Endothelial cell of umbilical vein (primary cell): Measurements from ENCODE around the gene PLAC8L1. TPM values are rescaled to one million over a fixed set of nuclear protein-coding genes. Genes with fewer than 3 reads are reported as not detected.

ENCODE experiments used
- BruUV-seq: library from RNA; stranded (reverse); fragments of 400-500 nt; replicated peaks from 2 replicates; lab custom pipeline; 2021; lab: Mats Ljungman, UMichigan
- CTCF ChIA-PET: fragments of 300-600, 350-600 bp; sonication (Branson Sonifier 250); formaldehyde crosslinking; loops from one replicate; lab custom pipeline; 2021; ENCODE audit warnings: antibody characterized with exemption, inconsistent platforms; lab: Charles Lee
- POLR2A ChIA-PET: fragments of 300-600, 350-600 bp; sonication (Branson Sonifier 250); formaldehyde crosslinking; loops from one replicate; lab custom pipeline; 2021; ENCODE audit warnings: antibody characterized with exemption, inconsistent platforms; lab: Charles Lee
- DNase-seq: peaks from one replicate; pipeline ENCODE4 v3.0.0-alpha.2; 2011; ENCODE audit warnings: low read depth, low spot score
- FAIRE-seq: peaks from 2 replicates; lab custom pipeline; 2011; peaks lifted over from hg19 to GRCh38; lab: Jason Lieb, UNC
- H2AFZ ChIP-seq: 2 replicates; pipeline ENCODE4 v1.6.0; 2012; ENCODE audit warnings: low read depth, low read length, control low read depth, inconsistent platforms
- H3K27ac ChIP-seq: 2 replicates; pipeline ENCODE4 v1.5.1; 2011; ENCODE audit warnings: low read depth, mild to moderate bottlenecking, control low read depth, low read length, moderate library complexity; ENCODE audit not compliant: insufficient read depth
- H3K27me3 ChIP-seq, 2 experiments: 2 replicates each; pipeline versions ENCODE4 v1.6.0 to v1.6.1; 2011; ENCODE audit warnings: low read length in 2 of 2, mixed read lengths in 1 of 2; ENCODE audit not compliant: control insufficient read depth in 2 of 2, insufficient read depth in 2 of 2
- H3K36me3 ChIP-seq, 2 experiments: 2 replicates in 1 of 2; 3 replicates in 1 of 2; pipeline ENCODE4 v1.5.1; 2011; ENCODE audit warnings: low read length in 2 of 2, mild to moderate bottlenecking in 1 of 2, moderate library complexity in 1 of 2; ENCODE audit not compliant: control insufficient read depth in 2 of 2, insufficient read depth in 2 of 2; ENCODE audit errors: extremely low read depth in 1 of 2
- H3K4me1 ChIP-seq: 3 replicates; pipeline ENCODE4 v1.5.1; 2011; ENCODE audit warnings: mild to moderate bottlenecking, low read length; ENCODE audit not compliant: control insufficient read depth, insufficient read depth; ENCODE audit errors: extremely low read depth
- H3K4me2 ChIP-seq: 2 replicates; pipeline ENCODE4 v1.6.1; 2011; ENCODE audit warnings: low read length, control low read depth, mixed read lengths; ENCODE audit not compliant: insufficient read depth
- H3K4me3 ChIP-seq, 3 experiments: fragments of 200-600 bp in 1 of 3; sonication (generic), shearing (Covaris generic) in 1 of 3; replicated peaks in 1 of 3; 2 replicates each; pipeline ENCODE4 v1.5.1; 2011 to 2016; ENCODE audit warnings: control low read depth in 3 of 3, low read length in 3 of 3, mild to moderate bottlenecking in 2 of 3, inconsistent platforms in 1 of 3, low read depth in 1 of 3, moderate library complexity in 1 of 3; ENCODE audit not compliant: insufficient read depth in 1 of 3
- H3K79me2 ChIP-seq: 2 replicates; pipeline ENCODE4 v1.6.0; 2012; ENCODE audit warnings: low read length, inconsistent platforms; ENCODE audit not compliant: control insufficient read depth, insufficient read depth
- H3K9ac ChIP-seq: replicated peaks from 2 replicates; pipeline ENCODE3; 2011; ENCODE audit warnings: low read length, control low read depth; ENCODE audit not compliant: insufficient read depth; ENCODE audit errors: extremely low read depth
- H3K9me1 ChIP-seq: replicated peaks from 3 replicates; pipeline ENCODE4 v1.6.0; 2011; ENCODE audit warnings: mild to moderate bottlenecking, low read length; ENCODE audit not compliant: control insufficient read depth, insufficient read depth; ENCODE audit errors: extremely low read depth
- H3K9me3 ChIP-seq: replicated peaks from 2 replicates; pipeline ENCODE4 v1.5.1; 2012; ENCODE audit warnings: low read length, inconsistent platforms; ENCODE audit not compliant: control insufficient read depth, insufficient read depth
- H4K20me1 ChIP-seq: replicated peaks from 2 replicates; pipeline ENCODE3; 2011; ENCODE audit warnings: mild to moderate bottlenecking, low read length; ENCODE audit not compliant: control insufficient read depth, insufficient read depth; ENCODE audit errors: extremely low read depth
- EZH2 ChIP-seq: IDR thresholded peaks from 2 replicates; pipeline ENCODE4 v1.6.1; 2012; ENCODE audit warnings: borderline replicate concordance, low read depth, mild to moderate bottlenecking, moderate library complexity, low read length, inconsistent platforms; ENCODE audit not compliant: severe bottlenecking
- FOS ChIP-seq: IDR thresholded peaks from 2 replicates; pipeline ENCODE4 v1.6.1; 2011; ENCODE audit warnings: mild to moderate bottlenecking, low read length, moderate library complexity, borderline replicate concordance; ENCODE audit not compliant: insufficient read depth
- GATA2 ChIP-seq: IDR thresholded peaks from 2 replicates; pipeline ENCODE4 v1.7.0; 2011; ENCODE audit warnings: low read depth, mild to moderate bottlenecking, moderate library complexity, mixed read lengths, low read length; ENCODE audit not compliant: insufficient read length, insufficient read depth
- JUN ChIP-seq: IDR thresholded peaks from 2 replicates; pipeline ENCODE4 v1.6.1; 2011; ENCODE audit warnings: borderline replicate concordance, low read depth; ENCODE audit not compliant: insufficient read length, insufficient read depth
- MYC ChIP-seq: IDR thresholded peaks from one replicate; pipeline ENCODE4 v1.6.1; 2011; ENCODE audit warnings: mild to moderate bottlenecking, low read depth, low read length
- POLR2A ChIP-seq: IDR thresholded peaks from 2 replicates; pipeline ENCODE4 v1.6.1; 2012; ENCODE audit warnings: low read depth, mild to moderate bottlenecking, control low read depth, low read length
- POLR2AphosphoS5 ChIP-seq: IDR thresholded peaks from 2 replicates; pipeline ENCODE4 v1.6.1; 2012; ENCODE audit warnings: low read depth, mild to moderate bottlenecking, control low read depth, low read length, moderate library complexity; ENCODE audit not compliant: insufficient read depth
- dilution Hi-C: fragments of 300-500 bp; cut with MboI; formaldehyde crosslinking; loops from one replicate; pipeline ENCODE4 v1.15.0; 2019; ENCODE audit warnings: low sequenced_read_pairs; ENCODE audit not compliant: extremely low pct_ligation_motif_present
- intact Hi-C: fragments of 100-400 bp; cut with micrococcal nuclease; formaldehyde crosslinking; loops from one replicate; pipeline ENCODE4 v1.10.0; 2022
- polyA plus RNA-seq, 4 experiments: library from polyadenylated mRNA; depleted of rRNA in 3 of 4; stranded (reverse) in 3 of 4; unstranded in 1 of 4; fragments of >200 nt; gene quantifications; 2 replicates each; pipeline versions ENCODE4 v1.2.1 to v1.2.3, GENCODE V29; 2011 to 2012; ENCODE audit warnings: missing spikeins in 1 of 4
- total RNA-seq: library from RNA; stranded (reverse); gene quantifications from 2 replicates; pipeline ENCODE4 v1.2.3, GENCODE V29; 2021
- TF ChIP-seq, protein P1 (sequence below): IDR thresholded peaks from 2 replicates; pipeline ENCODE4 v1.6.1; 2011; ENCODE audit not compliant: insufficient read depth, insufficient read length
- TF ChIP-seq, protein P2 (sequence below), 2 donors: IDR thresholded peaks; 1 replicate in 1 of 2; 2 replicates in 1 of 2; pipeline ENCODE4 v1.5.1; 2011; ENCODE audit warnings: low read length in 2 of 2, mild to moderate bottlenecking in 2 of 2, moderate library complexity in 2 of 2, control low read depth in 1 of 2, inconsistent platforms in 1 of 2, low read depth in 1 of 2; ENCODE audit not compliant: insufficient read depth in 1 of 2; ENCODE audit errors: extremely low read depth in 1 of 2

PLAC8L1 gene
- total and polyA plus RNA-seq, 2 donors (not counting 3 experiments of a cell fraction or from before 2014, with no cell fraction given) = 0.80 to 0.99 TPM

GRCh38 chr5:146069780-146070099 is 35.6 kb downstream of the PLAC8L1 start:
- BruUV-seq = no TSS peak
- H3K27me3 ChIP-seq = peaks cover 5 to 8% of the 10 kb centered on the region in 2 experiments
- H3K27ac ChIP-seq = no peak overlapping the region
- no peaks in the 10 kb centered on the region for H3K9me3 ChIP-seq
- no peak overlapping the region for H3K4me2 ChIP-seq
- no peak overlapping the region for H2AFZ ChIP-seq
- TF ChIP-seq, protein P1, sequence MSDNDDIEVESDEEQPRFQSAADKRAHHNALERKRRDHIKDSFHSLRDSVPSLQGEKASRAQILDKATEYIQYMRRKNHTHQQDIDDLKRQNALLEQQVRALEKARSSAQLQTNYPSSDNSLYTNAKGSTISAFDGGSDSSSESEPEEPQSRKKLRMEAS = no peak
- TF ChIP-seq POLR2AphosphoS5 (no peak), JUN (no peak), EZH2 (no peak), GATA2 (no peak), FOS (no peak), MYC (no peak), POLR2A (no peak)
- TF ChIP-seq, protein P2, sequence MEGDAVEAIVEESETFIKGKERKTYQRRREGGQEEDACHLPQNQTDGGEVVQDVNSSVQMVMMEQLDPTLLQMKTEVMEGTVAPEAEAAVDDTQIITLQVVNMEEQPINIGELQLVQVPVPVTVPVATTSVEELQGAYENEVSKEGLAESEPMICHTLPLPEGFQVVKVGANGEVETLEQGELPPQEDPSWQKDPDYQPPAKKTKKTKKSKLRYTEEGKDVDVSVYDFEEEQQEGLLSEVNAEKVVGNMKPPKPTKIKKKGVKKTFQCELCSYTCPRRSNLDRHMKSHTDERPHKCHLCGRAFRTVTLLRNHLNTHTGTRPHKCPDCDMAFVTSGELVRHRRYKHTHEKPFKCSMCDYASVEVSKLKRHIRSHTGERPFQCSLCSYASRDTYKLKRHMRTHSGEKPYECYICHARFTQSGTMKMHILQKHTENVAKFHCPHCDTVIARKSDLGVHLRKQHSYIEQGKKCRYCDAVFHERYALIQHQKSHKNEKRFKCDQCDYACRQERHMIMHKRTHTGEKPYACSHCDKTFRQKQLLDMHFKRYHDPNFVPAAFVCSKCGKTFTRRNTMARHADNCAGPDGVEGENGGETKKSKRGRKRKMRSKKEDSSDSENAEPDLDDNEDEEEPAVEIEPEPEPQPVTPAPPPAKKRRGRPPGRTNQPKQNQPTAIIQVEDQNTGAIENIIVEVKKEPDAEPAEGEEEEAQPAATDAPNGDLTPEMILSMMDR (IDR thresholded peaks at IDR 0.05; ENCODE audit: extremely low read depth in 1 of 2, insufficient read depth in 1 of 2, low read depth in 1 of 2, low read length in 2 of 2) = no peak
- dilution Hi-C loops (no loop called here), intact Hi-C loops (no loop called here)
- no peak overlapping the region for H3K4me3 ChIP-seq
- no peaks in the 10 kb centered on the region for H3K9me1 ChIP-seq
- H3K36me3 ChIP-seq = no peaks in the 10 kb centered on the region
- FAIRE-seq = no peak
- H4K20me1 ChIP-seq = no peaks in the 10 kb centered on the region
- DNase-seq = no peak
- H3K9ac ChIP-seq = no peak overlapping the region
- CTCF ChIA-PET = interaction anchor here (1.6 kb wide), 1 partner anchor 9 kb away, joined by 4 read pairs; no protein-coding TSS in a partner anchor
- POLR2A ChIA-PET = no interaction called here
- H3K4me1 ChIP-seq = no peaks in the 10 kb centered on the region
- H3K79me2 ChIP-seq = no peaks in the 10 kb centered on the region
